Jurkat, Clone E6-1 (cell line): ENCODE measurements around the gene GRIN1.

Experiments used
- DNase-seq: peaks from one replicate; pipeline ENCODE4 v3.0.0-alpha.2; 2011; ENCODE audit warnings: low read depth, low spot score
- H3K4me3 ChIP-seq: 2 replicates; pipeline ENCODE4 v1.5.1; 2011; ENCODE audit warnings: mild to moderate bottlenecking, low read length, control low read depth, moderate library complexity

The GRIN1 gene

GRCh38 chr9:137171149-137171900 lies 32.4 kb downstream of the GRIN1 start:
- H3K4me3 ChIP-seq: no peak overlapping the region
- no peak for DNase-seq

GRCh38 chr9:137172901-137173795 lies 34.2 kb downstream of the GRIN1 start:
- no peak for DNase-seq
- H3K4me3 ChIP-seq: no peak overlapping the region

GRCh38 chr9:137173796-137174664 lies 35.1 kb downstream of the GRIN1 start:
- DNase-seq: no peak
- no peak overlapping the region for H3K4me3 ChIP-seq

GRCh38 chr9:137174722-137175293 lies 35.9 kb downstream of the GRIN1 start:
- H3K4me3 ChIP-seq: no peak overlapping the region
- no peak for DNase-seq

- H3K4me3 ChIP-seq: no peak overlapping the region
- no peak for DNase-seq
Observed at GRCh38 chr9:137175345-137175961, 36.5 kb downstream of the GRIN1 start.

GRCh38 chr9:137176302-137177182 lies 37.6 kb downstream of the GRIN1 start:
- no peak for DNase-seq
- no peak overlapping the region for H3K4me3 ChIP-seq

- no peak for DNase-seq
- H3K4me3 ChIP-seq: no peak overlapping the region
Observed at GRCh38 chr9:137178201-137178938, 39.4 kb downstream of the GRIN1 start.

GRCh38 chr9:137178939-137179630 lies 40.1 kb downstream of the GRIN1 start:
- DNase-seq: no peak
- H3K4me3 ChIP-seq: no peak overlapping the region

GRCh38 chr9:137179761-137180160 lies 40.8 kb downstream of the GRIN1 start:
- H3K4me3 ChIP-seq: no peak overlapping the region
- DNase-seq: no peak

GRCh38 chr9:137180491-137180890 lies 41.5 kb downstream of the GRIN1 start:
- no peak for DNase-seq
- H3K4me3 ChIP-seq: no peak overlapping the region

- DNase-seq: no peak
- no peak overlapping the region for H3K4me3 ChIP-seq
Observed at GRCh38 chr9:137181680-137182079, 42.7 kb downstream of the GRIN1 start.

GRCh38 chr9:137182836-137183235 lies 43.9 kb downstream of the GRIN1 start:
- H3K4me3 ChIP-seq: no peak overlapping the region
- DNase-seq: no peak

GRCh38 chr9:137183980-137184595 lies 45.1 kb downstream of the GRIN1 start:
- H3K4me3 ChIP-seq: no peak overlapping the region
- DNase-seq: no peak

GRCh38 chr9:137184881-137185660 lies 46.1 kb downstream of the GRIN1 start:
- no peak for DNase-seq

GRCh38 chr9:137185921-137186320 lies 47.0 kb downstream of the GRIN1 start:
- no peak for DNase-seq
- H3K4me3 ChIP-seq: no peak overlapping the region

More at GRCh38 chr9:137184881-137185660, 46.1 kb downstream of the GRIN1 start:
- H3K4me3 ChIP-seq: no peak overlapping the region
